ENCODE results near the gene DYNC2I2. TPM values are rescaled to one million over a fixed set of nuclear protein-coding genes. Genes with fewer than 3 reads are reported as not detected.

DYNC2I2 gene
- total RNA-seq, 2 experiments from 2014 or later, result 55.5 to 97.6 TPM

GRCh38 chr9:128635266-128636023, 21.2 kb downstream of the DYNC2I2 start:
- Histone ChIP-seq H3K79me2 (ENCODE audit: insufficient read depth, low read depth, low read length) (no peaks in the 10 kb centered on the region), H2AFZ (ENCODE audit: low read length) (no peak overlapping the region), H3K4me3 (ENCODE audit: low read depth, low read length, poor library complexity, severe bottlenecking) (no peak overlapping the region), H3K4me2 (ENCODE audit: low read length) (no peak overlapping the region), H3K36me3 (ENCODE audit: insufficient read depth, low read length) (peaks cover 49% of the 10 kb centered on the region), H3K27ac (ENCODE audit: low read depth, low read length, poor library complexity, severe bottlenecking) (no peak overlapping the region), H3K9me2 (ENCODE audit: insufficient read depth, low read length) (no peaks in the 10 kb centered on the region), H3K9me3 (ENCODE audit: low read length) (no peaks in the 10 kb centered on the region), H3K4me1 (ENCODE audit: insufficient read depth, low read length, poor library complexity, severe bottlenecking) (no peaks in the 10 kb centered on the region), H4K20me1 (ENCODE audit: insufficient read depth, low read length) (no peaks in the 10 kb centered on the region)
- no peak for DNase-seq (ENCODE audit: low spot score)
- intact Hi-C loops (cut with micrococcal nuclease; ENCODE audit: unreplicated experiment), result no loop called here
- POLR2A ChIA-PET, result interaction anchor here (0.5 kb wide), 1 partner anchor 42 kb away, joined by 3 read pairs; no protein-coding TSS in a partner anchor
- no TSS peak for BruUV-seq (replicated peaks)
- TF ChIP-seq EZH2phosphoT487 (IDR thresholded peaks at IDR 0.05; ENCODE audit: borderline replicate concordance, low read depth, low read length), result no peak
- peak; percentile 62 for TF ChIP-seq CTCF (conservative IDR thresholded peaks at IDR 0.05; ENCODE audit: low read length)
- CTCF ChIA-PET (ENCODE audit: unreplicated experiment), result no interaction called here

GRCh38 chr9:128634651-128635262, 21.9 kb downstream of the DYNC2I2 start:
- no peaks in the 10 kb centered on the region for H3K4me1 ChIP-seq (ENCODE audit: insufficient read depth, low read length, poor library complexity, severe bottlenecking)
- no peak for DNase-seq (ENCODE audit: low spot score)
- H3K79me2 ChIP-seq (ENCODE audit: insufficient read depth, low read depth, low read length), result no peaks in the 10 kb centered on the region
- POLR2A ChIA-PET, result no interaction called here
- peaks cover 51% of the 10 kb centered on the region for H3K36me3 ChIP-seq (ENCODE audit: insufficient read depth, low read length)
- no peaks in the 10 kb centered on the region for H3K9me2 ChIP-seq (ENCODE audit: insufficient read depth, low read length)
- no peak overlapping the region for H3K27ac ChIP-seq (ENCODE audit: low read depth, low read length, poor library complexity, severe bottlenecking)
- no peak overlapping the region for H3K4me3 ChIP-seq (ENCODE audit: low read depth, low read length, poor library complexity, severe bottlenecking)
- H3K9me3 ChIP-seq (ENCODE audit: low read length), result no peaks in the 10 kb centered on the region
- no peak overlapping the region for H2AFZ ChIP-seq (ENCODE audit: low read length)
- BruUV-seq (replicated peaks), result no TSS peak
- intact Hi-C loops (cut with micrococcal nuclease; ENCODE audit: unreplicated experiment), result no loop called here
- CTCF ChIA-PET (ENCODE audit: unreplicated experiment), result no interaction called here
- H3K4me2 ChIP-seq (ENCODE audit: low read length), result no peak overlapping the region
- TF ChIP-seq CTCF (conservative IDR thresholded peaks at IDR 0.05; ENCODE audit: low read length), result no peak
- TF ChIP-seq EZH2phosphoT487 (IDR thresholded peaks at IDR 0.05; ENCODE audit: borderline replicate concordance, low read depth, low read length), result no peak
- no peaks in the 10 kb centered on the region for H4K20me1 ChIP-seq (ENCODE audit: insufficient read depth, low read length)

- Histone ChIP-seq H3K4me2 (ENCODE audit: low read length) (no peak overlapping the region), H2AFZ (ENCODE audit: low read length) (no peak overlapping the region), H3K27ac (ENCODE audit: low read depth, low read length, poor library complexity, severe bottlenecking) (no peak overlapping the region), H3K4me3 (ENCODE audit: low read depth, low read length, poor library complexity, severe bottlenecking) (no peak overlapping the region), H3K9me2 (ENCODE audit: insufficient read depth, low read length) (no peaks in the 10 kb centered on the region), H4K20me1 (ENCODE audit: insufficient read depth, low read length) (no peaks in the 10 kb centered on the region), H3K36me3 (ENCODE audit: insufficient read depth, low read length) (peaks cover 58% of the 10 kb centered on the region), H3K79me2 (ENCODE audit: insufficient read depth, low read depth, low read length) (no peaks in the 10 kb centered on the region), H3K9me3 (ENCODE audit: low read length) (no peaks in the 10 kb centered on the region), H3K4me1 (ENCODE audit: insufficient read depth, low read length, poor library complexity, severe bottlenecking) (no peaks in the 10 kb centered on the region)
- DNase-seq (ENCODE audit: low spot score), result no peak
- TF ChIP-seq EZH2phosphoT487 (IDR thresholded peaks at IDR 0.05; ENCODE audit: borderline replicate concordance, low read depth, low read length) (no peak), CTCF (conservative IDR thresholded peaks at IDR 0.05; ENCODE audit: low read length) (no peak)
- no TSS peak for BruUV-seq (replicated peaks)
- intact Hi-C loops (cut with micrococcal nuclease; ENCODE audit: unreplicated experiment), result no loop called here
- ChIA-PET CTCF (ENCODE audit: unreplicated experiment) (interaction anchor here (0.6 kb wide), 1 partner anchor 339 kb away, joined by 3 read pairs; no protein-coding TSS in a partner anchor), POLR2A (no interaction called here)
Observed at GRCh38 chr9:128634111-128634510, 22.5 kb downstream of the DYNC2I2 start.

Measured in OCI-LY7 (cell line).